Thoracic aorta (tissue), 2 donors: ENCODE data around the gene CEP104. TPM values are rescaled to one million over a fixed set of nuclear protein-coding genes. Genes with fewer than 3 reads are reported as not detected.

ENCODE experiments used
- ATAC-seq: fragments of 150-250 bp; one replicate; pipeline ENCODE4 v1.8.0; 2017; ENCODE audit warnings: low read depth; ENCODE audit not compliant: insufficient number of reproducible peaks, low FRiP score
- DNase-seq: peaks from one replicate; pipeline ENCODE4 v3.0.0-alpha.2; 2020; ENCODE audit warnings: low spot score
- H3K27ac ChIP-seq, 2 donors: fragments of 200-600 bp; sonication (generic); 1 replicate in 1 of 2; 2 replicates in 1 of 2; pipeline ENCODE4 v1.5.1; 2016; ENCODE audit warnings: mild to moderate bottlenecking in 2 of 2, moderate library complexity in 2 of 2
- H3K27me3 ChIP-seq: fragments of 200-600 bp; sonication (generic); replicated peaks from 2 replicates; pipeline ENCODE4 v1.6.0; 2016; ENCODE audit warnings: mild to moderate bottlenecking; ENCODE audit not compliant: insufficient read depth
- H3K36me3 ChIP-seq: fragments of 200-600 bp; sonication (generic); one replicate; pipeline ENCODE4 v1.5.1; 2016
- H3K4me1 ChIP-seq, 2 donors: fragments of 200-600 bp; sonication (generic); 1 replicate in 1 of 2; 2 replicates in 1 of 2; pipeline versions ENCODE4 v1.5.1 to v1.6.0; 2016; ENCODE audit warnings: low read depth in 2 of 2, mild to moderate bottlenecking in 1 of 2; ENCODE audit not compliant: control insufficient read depth in 1 of 2
- H3K4me3 ChIP-seq: fragments of 200-600 bp; sonication (generic); 2 replicates; pipeline ENCODE4 v1.5.1; 2016; ENCODE audit warnings: mild to moderate bottlenecking
- H3K9me3 ChIP-seq: fragments of 200-600 bp; sonication (generic); 2 replicates; pipeline ENCODE4 v1.5.1; 2016
- CTCF ChIP-seq: fragments of 200-600 bp; sonication (generic); IDR thresholded peaks from one replicate; pipeline ENCODE4 v1.5.1; 2019; ENCODE audit warnings: antibody characterized with exemption
- total RNA-seq, 2 donors: library from RNA; depleted of rRNA; stranded (reverse); fragments of >200 nt; gene quantifications; one replicate each; pipeline versions ENCODE4 v1.1.0 to v1.2.3, GENCODE V29; 2016

CEP104 gene
- total RNA-seq, 2 donors from 2014 or later = 27.3 to 59.2 TPM

GRCh38 chr1:3828391-3828790 lies 28.6 kb downstream of the CEP104 start:
- peaks cover 51% of the 10 kb centered on the region for H3K36me3 ChIP-seq
- ATAC-seq (no peak), DNase-seq (no peak)

GRCh38 chr1:3827813-3828307 lies 29.2 kb downstream of the CEP104 start:
- no peak for TF ChIP-seq CTCF
- no peak overlapping the region for H3K4me3 ChIP-seq
- DNase-seq (no peak), ATAC-seq (no peak)
- H3K9me3 ChIP-seq = no peaks in the 10 kb centered on the region
- peaks cover 57% of the 10 kb centered on the region for H3K36me3 ChIP-seq
- H3K4me1 ChIP-seq = no peaks in the 10 kb centered on the region
- H3K27me3 ChIP-seq = no peaks in the 10 kb centered on the region
- H3K27ac ChIP-seq = no peak overlapping the region

More at GRCh38 chr1:3828391-3828790, 28.6 kb downstream of the CEP104 start:
- no peaks in the 10 kb centered on the region for H3K9me3 ChIP-seq
- H3K4me1 ChIP-seq = no peaks in the 10 kb centered on the region
- no peak for TF ChIP-seq CTCF
- no peak overlapping the region for H3K4me3 ChIP-seq
- no peaks in the 10 kb centered on the region for H3K27me3 ChIP-seq
- no peak overlapping the region for H3K27ac ChIP-seq

GRCh38 chr1:3825356-3825755 lies 31.7 kb downstream of the CEP104 start:
- ATAC-seq (no peak), DNase-seq (no peak)
- no peaks in the 10 kb centered on the region for H3K27me3 ChIP-seq
- peaks cover 60% of the 10 kb centered on the region for H3K36me3 ChIP-seq
- no peak overlapping the region for H3K4me3 ChIP-seq
- TF ChIP-seq CTCF = no peak
- no peak overlapping the region for H3K27ac ChIP-seq
- no peaks in the 10 kb centered on the region for H3K9me3 ChIP-seq
- H3K4me1 ChIP-seq = no peaks in the 10 kb centered on the region

GRCh38 chr1:3824650-3825049 lies 32.4 kb downstream of the CEP104 start:
- ATAC-seq (no peak), DNase-seq (no peak)
- H3K27me3 ChIP-seq = no peaks in the 10 kb centered on the region
- H3K27ac ChIP-seq = no peak overlapping the region
- H3K36me3 ChIP-seq = peaks cover 60% of the 10 kb centered on the region
- H3K4me1 ChIP-seq = no peaks in the 10 kb centered on the region
- H3K4me3 ChIP-seq = no peak overlapping the region
- H3K9me3 ChIP-seq = no peaks in the 10 kb centered on the region
- no peak for TF ChIP-seq CTCF

- peaks cover 46% of the 10 kb centered on the region for H3K36me3 ChIP-seq
- no peaks in the 10 kb centered on the region for H3K4me1 ChIP-seq
- H3K4me3 ChIP-seq = no peak overlapping the region
- no peak overlapping the region for H3K27ac ChIP-seq
- no peaks in the 10 kb centered on the region for H3K27me3 ChIP-seq
- H3K9me3 ChIP-seq = no peaks in the 10 kb centered on the region
- ATAC-seq = no peak
- TF ChIP-seq CTCF = no peak
- no peak for DNase-seq
Observed at GRCh38 chr1:3822421-3822820, 34.6 kb downstream of the CEP104 start.
